ENCODE data around the gene HOXD12.

The HOXD12 gene

GRCh38 chr2:176067589-176068418 lies 31.8 kb upstream of the HOXD12 start:
- H3K4me3 ChIP-seq (ENCODE audit: low read depth, low read length) = no peak overlapping the region
- TF ChIP-seq MAX (IDR thresholded peaks at IDR 0.05; ENCODE audit: low read depth, low read length) = no peak
- TF ChIP-seq CTCF (IDR thresholded peaks at IDR 0.05; ENCODE audit: low read depth, low read length) = no peak
- TF ChIP-seq POLR2A (IDR thresholded peaks at IDR 0.05; ENCODE audit: extremely low read depth, insufficient read length) = no peak
- no peak for TF ChIP-seq MYC (IDR thresholded peaks at IDR 0.05; ENCODE audit: low read depth, low read length)
- DNase-seq (ENCODE audit: low read depth) = no peak

GRCh38 chr2:176068419-176068832 lies 31.2 kb upstream of the HOXD12 start:
- TF ChIP-seq POLR2A (IDR thresholded peaks at IDR 0.05; ENCODE audit: extremely low read depth, insufficient read length) = no peak
- TF ChIP-seq MAX (IDR thresholded peaks at IDR 0.05; ENCODE audit: low read depth, low read length) = no peak
- TF ChIP-seq CTCF (IDR thresholded peaks at IDR 0.05; ENCODE audit: low read depth, low read length) = no peak
- TF ChIP-seq MYC (IDR thresholded peaks at IDR 0.05; ENCODE audit: low read depth, low read length) = no peak
- H3K4me3 ChIP-seq (ENCODE audit: low read depth, low read length) = no peak overlapping the region
- no peak for DNase-seq (ENCODE audit: low read depth)

- no peak for DNase-seq (ENCODE audit: low read depth)
- TF ChIP-seq MYC (IDR thresholded peaks at IDR 0.05; ENCODE audit: low read depth, low read length) = no peak
- no peak for TF ChIP-seq MAX (IDR thresholded peaks at IDR 0.05; ENCODE audit: low read depth, low read length)
- no peak for TF ChIP-seq CTCF (IDR thresholded peaks at IDR 0.05; ENCODE audit: low read depth, low read length)
- TF ChIP-seq POLR2A (IDR thresholded peaks at IDR 0.05; ENCODE audit: extremely low read depth, insufficient read length) = no peak
- H3K4me3 ChIP-seq (ENCODE audit: low read depth, low read length) = no peak overlapping the region
These were observed 28.0 kb upstream of the HOXD12 start for GRCh38 chr2:176071330-176072291.

- TF ChIP-seq CTCF (IDR thresholded peaks at IDR 0.05; ENCODE audit: low read depth, low read length) (no peak), MYC (IDR thresholded peaks at IDR 0.05; ENCODE audit: low read depth, low read length) (no peak), MAX (IDR thresholded peaks at IDR 0.05; ENCODE audit: low read depth, low read length) (no peak)
- H3K4me3 ChIP-seq (ENCODE audit: low read depth, low read length) = no peak overlapping the region
- DNase-seq (ENCODE audit: low read depth) = no peak
These were observed 27.3 kb upstream of the HOXD12 start for GRCh38 chr2:176072292-176072669.

GRCh38 chr2:176072951-176073904 lies 26.4 kb upstream of the HOXD12 start:
- no peak overlapping the region for H3K4me3 ChIP-seq (ENCODE audit: low read depth, low read length)
- DNase-seq (ENCODE audit: low read depth) = no peak
- TF ChIP-seq CTCF (IDR thresholded peaks at IDR 0.05; ENCODE audit: low read depth, low read length) (no peak), MAX (IDR thresholded peaks at IDR 0.05; ENCODE audit: low read depth, low read length) (no peak), MYC (IDR thresholded peaks at IDR 0.05; ENCODE audit: low read depth, low read length) (no peak), POLR2A (IDR thresholded peaks at IDR 0.05; ENCODE audit: extremely low read depth, insufficient read length) (no peak)
